GM19025 (cell line): ENCODE data around the gene STK4.

Source experiments
- ATAC-seq: cut with Tn5 transposase; IDR thresholded peaks from one replicate; pipeline ENCODE4 v1.9.1; 2021; ENCODE audit warnings: mild to moderate bottlenecking, low read depth, moderate library complexity; ENCODE audit not compliant: unreplicated experiment

Gene STK4

DNA sequence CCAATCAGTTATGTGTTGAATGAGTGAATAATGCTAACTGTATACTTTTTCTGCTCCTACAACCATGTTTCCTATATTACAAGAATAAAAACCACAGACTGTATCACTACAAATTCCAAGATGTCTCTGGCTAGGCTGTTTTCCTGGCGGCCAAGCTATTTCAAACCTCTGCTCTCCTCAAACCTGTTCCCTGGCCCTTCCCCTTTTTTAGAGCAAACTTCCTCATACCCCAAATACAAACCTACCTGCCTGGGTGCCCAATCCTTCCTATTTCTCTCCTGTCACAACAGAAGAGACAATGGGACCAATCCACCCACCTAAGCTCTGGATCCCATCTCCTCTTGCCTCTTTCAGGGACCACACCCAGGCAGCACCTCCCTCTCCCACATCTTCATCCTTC is 13.6 kb upstream of the STK4 start:
- ATAC-seq, result no peak

DNA sequence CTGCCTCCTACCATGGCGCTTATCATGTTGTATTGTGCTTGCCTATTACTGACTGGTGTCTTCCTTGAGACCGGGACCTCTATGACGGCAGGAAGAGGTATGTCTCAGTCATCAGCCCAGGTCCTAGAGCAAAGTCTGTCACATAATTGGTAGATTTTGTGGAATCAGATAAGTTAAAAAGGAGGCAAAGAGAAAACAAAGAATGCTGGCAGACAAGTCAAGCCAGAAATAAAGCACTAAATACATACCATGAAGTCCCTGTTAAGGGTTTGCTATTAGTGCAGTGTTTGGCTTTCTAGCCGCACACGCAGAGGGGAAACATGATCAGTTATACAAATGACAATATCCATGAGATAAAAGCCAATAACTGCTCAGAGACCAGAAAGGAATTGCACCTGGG is 12.1 kb upstream of the STK4 start:
- ATAC-seq, result no peak

DNA sequence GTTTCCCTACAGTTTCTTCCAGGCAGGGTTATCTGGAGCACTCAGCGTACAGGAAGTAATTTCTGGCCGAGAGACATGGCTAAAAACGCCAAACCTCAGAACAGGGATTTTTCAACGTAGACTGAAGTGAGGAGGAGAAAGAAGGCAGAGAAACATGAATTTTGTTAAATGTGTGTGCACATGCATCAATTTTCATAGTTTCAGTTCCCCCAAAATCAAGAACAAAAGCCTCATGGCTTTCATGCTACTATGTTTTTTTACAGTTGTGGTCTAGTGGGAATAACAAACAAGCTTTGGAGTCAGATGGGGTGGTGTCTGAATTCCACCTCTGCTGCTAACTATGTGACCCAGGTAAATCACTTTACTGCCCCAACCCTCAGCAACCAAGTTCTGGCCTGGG is 11.0 kb upstream of the STK4 start:
- ATAC-seq, result no peak

DNA sequence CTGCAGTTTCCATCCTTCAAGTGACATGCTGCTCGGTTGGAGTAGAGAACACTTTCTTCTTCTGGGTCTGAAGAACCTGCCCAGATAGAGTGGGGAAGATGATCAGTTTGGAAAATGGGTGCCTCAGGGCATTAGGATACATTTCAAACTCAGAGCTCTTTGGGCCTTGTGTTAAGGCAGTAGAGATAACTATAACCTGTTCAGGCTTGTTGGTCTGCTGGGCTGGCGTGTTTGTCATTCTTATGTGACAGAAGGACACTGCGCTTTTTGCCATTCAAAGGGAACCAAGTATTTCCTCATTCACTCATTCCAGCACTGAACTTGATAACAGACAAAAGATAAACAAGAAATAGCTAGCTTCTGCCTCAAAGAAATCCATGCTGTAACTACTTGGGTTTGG is 9.9 kb upstream of the STK4 start:
- ATAC-seq, result no peak

- ATAC-seq, result no peak
Observed at GRCh38 chr20:44958276-44958675, 8.0 kb upstream of the STK4 start.

- no peak for ATAC-seq
Observed at GRCh38 chr20:44959082-44959637, 7.2 kb upstream of the STK4 start.

DNA sequence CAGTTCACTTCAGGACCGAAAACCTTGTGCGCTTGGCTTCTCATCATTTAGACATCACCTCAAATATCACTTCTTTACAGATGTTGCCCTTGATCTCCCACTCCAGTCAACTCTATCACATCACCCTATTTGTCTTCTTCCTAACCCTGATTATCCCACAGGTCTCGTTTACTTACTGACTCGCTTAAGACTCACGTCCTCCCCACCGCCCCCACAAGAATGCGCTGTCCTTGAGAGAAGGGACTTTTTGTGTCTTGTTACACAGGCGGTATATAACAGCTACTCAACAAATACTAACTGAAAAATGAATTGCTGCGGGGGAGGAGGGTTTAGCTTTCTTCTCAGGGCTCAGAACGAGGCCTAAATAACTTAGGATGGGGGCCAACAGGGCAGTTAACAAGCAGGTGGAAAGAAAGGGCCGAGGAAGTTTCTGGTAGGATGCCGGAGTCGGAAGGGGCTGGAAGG is 6.6 kb upstream of the STK4 start:
- no peak for ATAC-seq

- ATAC-seq, result peak; percentile 92
Observed at GRCh38 chr20:44960103-44960852, 6.0 kb upstream of the STK4 start, which contains the start of gene TOMM34. TSS of gene TOMM34 (minus strand) at chr20:44960397. CDS start at chr20:44960333, 64 bp downstream.

DNA sequence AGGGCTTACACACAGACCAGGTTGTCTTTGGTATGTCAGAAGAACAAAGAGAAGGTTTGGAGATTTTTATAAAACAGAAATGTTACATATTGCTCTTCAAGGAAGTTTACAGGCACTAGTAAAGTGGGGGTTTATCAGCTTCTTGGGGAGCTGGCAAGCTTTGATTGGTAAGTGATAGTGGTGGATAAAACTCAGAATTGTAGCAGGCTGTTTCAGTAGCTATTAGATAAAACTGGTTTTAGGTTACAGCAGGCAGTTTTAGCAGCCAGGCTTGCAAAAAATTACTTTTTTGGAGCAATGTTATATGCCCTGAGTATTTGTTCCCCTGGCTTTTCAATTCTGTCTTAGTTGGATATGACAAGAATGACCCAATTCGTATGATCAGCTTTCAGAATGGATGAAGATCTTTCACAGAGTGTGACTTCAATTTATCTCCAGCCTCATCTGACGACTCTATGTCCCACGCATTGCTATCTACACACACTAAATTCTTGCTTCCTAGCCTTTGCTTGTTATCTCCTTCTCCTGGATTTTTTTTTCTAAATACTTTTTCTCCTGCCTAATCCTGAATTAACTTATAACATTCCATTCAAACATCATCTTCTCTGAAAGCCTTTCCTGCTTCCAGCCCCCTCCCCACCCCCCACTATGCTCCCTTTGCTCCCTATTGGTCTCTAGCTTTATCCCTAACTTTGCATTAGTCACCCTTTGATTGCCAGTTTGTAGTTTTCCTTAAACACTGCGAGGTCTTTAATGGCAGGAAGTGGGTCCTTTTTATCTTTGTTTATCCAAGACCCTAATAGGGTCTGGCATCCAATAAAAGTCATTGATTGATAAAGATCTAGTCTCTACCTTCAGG is 5.1 kb upstream of the STK4 start:
- ATAC-seq, result no peak

DNA sequence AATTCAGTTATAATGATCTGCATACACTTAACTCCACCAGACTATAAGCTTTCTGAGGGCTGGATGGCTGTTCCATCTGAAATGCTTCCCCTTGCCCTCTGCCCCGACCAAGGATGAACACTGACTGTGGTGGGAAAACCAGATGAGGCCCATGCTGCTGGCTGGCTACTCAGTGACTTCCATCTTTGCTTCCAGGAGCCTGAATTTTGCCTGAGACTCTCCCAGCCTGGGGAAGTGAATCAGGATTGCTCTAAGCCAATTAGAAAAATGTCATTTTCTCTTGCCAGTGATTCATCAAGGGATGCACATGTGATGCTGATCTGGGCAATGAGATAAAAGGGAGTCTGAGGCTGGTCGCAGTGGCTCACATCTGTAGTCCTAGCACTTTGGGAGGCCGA is 4.4 kb upstream of the STK4 start:
- ATAC-seq, result no peak

- ATAC-seq, result no peak
Observed at GRCh38 chr20:44962483-44962882, 3.8 kb upstream of the STK4 start.

DNA sequence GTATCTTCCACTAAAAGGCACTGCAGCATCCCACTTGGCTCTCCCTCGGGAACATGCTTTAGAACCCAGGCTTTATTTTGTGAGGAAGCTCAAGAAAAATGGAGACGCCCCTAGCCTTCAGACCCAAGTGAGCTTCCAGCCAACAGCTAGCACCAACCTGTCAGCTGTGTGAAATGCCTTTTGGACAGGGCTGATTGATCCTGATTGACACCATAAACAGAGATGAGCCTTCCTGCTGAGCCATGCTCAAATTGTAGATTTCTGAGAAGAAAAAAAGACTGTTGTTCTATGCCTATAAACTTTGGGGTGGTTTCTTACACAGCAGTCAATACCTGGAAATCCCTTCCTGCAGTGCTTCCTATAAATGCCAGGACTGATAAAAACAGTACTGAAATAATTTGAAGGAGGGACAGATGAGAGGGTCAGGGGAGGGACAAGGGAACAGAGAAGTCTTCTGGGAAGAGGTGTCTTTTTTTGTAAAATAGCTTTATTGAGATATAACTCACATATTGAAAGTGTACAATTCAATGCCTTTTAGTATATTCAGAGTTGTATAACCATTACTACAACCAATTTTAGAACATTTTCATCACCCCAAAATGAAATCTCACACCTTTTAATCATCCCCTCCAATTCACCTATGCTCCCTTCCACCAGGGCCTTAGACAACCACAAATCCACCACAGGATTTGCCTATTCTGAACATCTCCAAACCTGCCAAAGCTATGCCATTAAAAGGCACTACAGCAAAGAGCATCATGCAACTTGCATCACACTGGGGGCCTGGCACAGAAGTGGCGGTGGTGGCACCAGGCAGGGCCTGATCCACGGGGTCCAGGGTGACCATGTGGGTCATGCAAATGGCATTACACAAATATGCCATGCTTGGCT is 2.7 kb upstream of the STK4 start:
- no peak for ATAC-seq

DNA sequence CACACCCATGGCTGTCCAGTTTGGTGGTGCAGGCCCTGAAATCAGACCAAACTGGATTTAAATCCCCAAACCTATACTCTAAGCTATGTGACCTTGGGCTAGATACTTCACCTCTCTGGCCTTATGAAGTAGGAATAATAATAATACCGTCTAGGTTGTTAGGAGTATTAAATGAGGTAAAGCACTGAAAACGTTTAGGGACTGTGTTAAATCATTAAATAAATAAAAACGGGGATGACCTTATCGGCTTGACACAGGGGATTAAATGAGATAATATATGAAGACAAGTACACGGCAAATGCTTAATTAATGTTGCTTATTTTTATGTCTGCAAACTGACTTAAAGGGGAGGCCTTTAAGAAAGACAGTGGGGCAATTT is 672 bp upstream of the STK4 start:
- ATAC-seq, result no peak

- no peak for ATAC-seq
Observed at GRCh38 chr20:44967207-44967807, 995 bp downstream of the STK4 start.

DNA sequence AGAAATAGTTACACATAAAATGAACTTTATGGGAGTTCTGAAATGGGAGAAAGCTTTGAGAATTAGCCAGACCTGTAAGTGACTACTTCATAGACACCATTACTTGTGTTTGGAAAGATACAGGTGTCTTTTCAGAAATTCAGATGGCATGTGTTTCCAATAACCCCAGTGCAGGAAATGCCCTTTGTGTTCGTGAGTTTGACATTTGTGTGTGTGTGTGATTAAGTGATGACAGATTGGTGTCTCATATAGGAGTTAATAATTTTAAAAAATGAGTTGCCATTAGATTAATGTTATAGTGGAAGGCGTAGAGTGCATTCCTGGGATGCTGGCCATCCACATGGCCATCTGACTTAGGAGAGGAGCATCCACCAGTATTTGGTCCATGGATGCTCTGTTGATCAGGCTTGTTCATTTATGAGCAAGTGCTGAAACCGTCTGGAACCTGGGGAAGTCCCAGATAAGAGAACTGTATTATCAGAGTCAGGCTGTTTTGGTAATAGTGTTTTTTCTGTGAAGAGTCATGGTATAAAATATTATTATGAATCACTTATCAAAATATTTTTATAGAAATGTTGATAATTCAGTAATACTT is 3.1 kb downstream of the STK4 start:
- no peak for ATAC-seq

GRCh38 chr20:44970243-44970757 is 4.0 kb downstream of the STK4 start:
- no peak for ATAC-seq

GRCh38 chr20:44973053-44973452 is 6.7 kb downstream of the STK4 start:
- no peak for ATAC-seq

GRCh38 chr20:44976698-44977097 is 10.4 kb downstream of the STK4 start:
- ATAC-seq, result no peak

DNA sequence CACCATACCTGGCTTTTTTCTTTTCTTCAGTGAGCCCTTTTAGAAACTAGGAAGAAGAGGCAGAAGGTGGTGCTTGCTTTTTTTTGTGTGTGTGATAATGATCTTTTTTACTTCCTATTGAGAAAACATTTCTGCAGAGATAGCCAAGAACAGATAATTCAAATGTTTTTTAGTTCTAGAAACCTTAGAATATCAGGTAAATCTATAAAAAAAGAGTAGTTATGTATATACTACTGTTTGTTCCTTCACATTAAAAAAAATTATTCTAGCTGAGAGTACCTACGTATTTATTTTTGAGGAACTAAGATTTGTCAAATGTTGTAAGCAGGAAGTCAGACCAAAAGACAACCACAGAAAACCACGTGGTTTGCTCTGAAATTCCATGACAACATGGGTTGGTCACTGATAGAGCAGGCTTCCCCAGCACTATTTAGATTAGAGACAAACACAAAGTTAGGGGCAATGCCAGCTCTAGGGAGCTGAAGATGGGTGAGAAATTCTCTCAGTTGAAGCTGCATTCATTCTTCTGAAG is 12.8 kb downstream of the STK4 start:
- peak; percentile 75 for ATAC-seq
